H9 (cell line): ENCODE data around the gene TRIL. TPM values are rescaled to one million over a fixed set of nuclear protein-coding genes. Genes with fewer than 3 reads are reported as not detected.
A peak's percentile ranks its signal among the peaks of the same experiment; 100 is the strongest.

Experiments used
- DNase-seq: peaks from one replicate; pipeline ENCODE4 v3.0.0-alpha.2; 2017
- H2AFZ ChIP-seq: one replicate; pipeline ENCODE4 v1.6.1; 2013; ENCODE audit warnings: mild to moderate bottlenecking, low read length, control low read depth, moderate library complexity
- H2AK5ac ChIP-seq: 2 replicates; pipeline ENCODE4 v1.6.1; 2013; ENCODE audit warnings: low read length, control low read depth, mixed read lengths; ENCODE audit not compliant: insufficient read length
- H2BK120ac ChIP-seq: one replicate; pipeline ENCODE4 v1.6.1; 2013; ENCODE audit warnings: low read depth, mild to moderate bottlenecking, low read length, control low read depth, inconsistent platforms; ENCODE audit not compliant: poor library complexity, severe bottlenecking
- H2BK12ac ChIP-seq: 2 replicates; pipeline ENCODE4 v1.6.1; 2013; ENCODE audit warnings: low read length, control low read depth, mixed read lengths, low read depth; ENCODE audit not compliant: insufficient read length
- H2BK15ac ChIP-seq: 2 replicates; pipeline ENCODE4 v1.6.1; 2013; ENCODE audit warnings: low read depth, low read length, control low read depth
- H2BK20ac ChIP-seq: one replicate; pipeline ENCODE4 v1.6.1; 2013; ENCODE audit warnings: low read depth, mild to moderate bottlenecking, low read length, control low read depth, inconsistent platforms; ENCODE audit not compliant: poor library complexity, severe bottlenecking
- H2BK5ac ChIP-seq: 2 replicates; pipeline ENCODE4 v1.6.1; 2013; ENCODE audit warnings: low read length, control low read depth, mixed read lengths; ENCODE audit not compliant: insufficient read length
- H3K14ac ChIP-seq: 2 replicates; pipeline ENCODE4 v1.6.1; 2013; ENCODE audit warnings: low read length, control low read depth; ENCODE audit not compliant: insufficient read depth
- H3K18ac ChIP-seq: 2 replicates; pipeline ENCODE4 v1.6.1; 2013; ENCODE audit warnings: low read depth, mild to moderate bottlenecking, mixed read lengths, low read length, control low read depth; ENCODE audit not compliant: insufficient read length
- H3K23ac ChIP-seq: 2 replicates; pipeline ENCODE4 v1.6.1; 2013; ENCODE audit warnings: low read length, control low read depth, mixed read lengths, low read depth; ENCODE audit not compliant: insufficient read length
- H3K23me2 ChIP-seq: 2 replicates; pipeline ENCODE4 v1.6.1; 2013; ENCODE audit warnings: low read depth, mild to moderate bottlenecking, mixed read lengths, low read length, control low read depth; ENCODE audit not compliant: insufficient read length, poor library complexity, severe bottlenecking
- H3K27ac ChIP-seq: 2 replicates; pipeline ENCODE4 v1.5.1; 2013; ENCODE audit warnings: low read length, control low read depth, mixed read lengths, low read depth; ENCODE audit not compliant: insufficient read length
- H3K27me3 ChIP-seq: 2 replicates; pipeline ENCODE4 v1.6.1; 2013; ENCODE audit warnings: low read length, control low read depth, inconsistent platforms; ENCODE audit not compliant: insufficient read depth
- H3K4ac ChIP-seq: 2 replicates; pipeline ENCODE4 v1.6.1; 2013; ENCODE audit warnings: low read depth, mild to moderate bottlenecking, control low read depth, inconsistent platforms, low read length, moderate library complexity
- H3K4me1 ChIP-seq: 2 replicates; pipeline ENCODE4 v1.6.1; 2013; ENCODE audit warnings: low read length, control low read depth, inconsistent platforms; ENCODE audit not compliant: insufficient read depth
- H3K4me2 ChIP-seq: 2 replicates; pipeline ENCODE4 v1.6.1; 2013; ENCODE audit warnings: low read length, control low read depth, mixed read lengths; ENCODE audit not compliant: insufficient read length, insufficient read depth
- H3K56ac ChIP-seq: 2 replicates; pipeline ENCODE4 v1.6.1; 2013; ENCODE audit warnings: low read depth, mild to moderate bottlenecking, mixed read lengths, low read length, control low read depth; ENCODE audit not compliant: insufficient read length
- H3K79me1 ChIP-seq: 2 replicates; pipeline ENCODE4 v1.6.1; 2013; ENCODE audit warnings: low read depth, mild to moderate bottlenecking, moderate library complexity, low read length, control low read depth, inconsistent platforms; ENCODE audit not compliant: insufficient read depth, poor library complexity, severe bottlenecking
- H3K79me2 ChIP-seq: 2 replicates; pipeline ENCODE4 v1.6.1; 2013; ENCODE audit warnings: low read length, control low read depth, inconsistent platforms; ENCODE audit not compliant: insufficient read depth
- H3K9ac ChIP-seq: 2 replicates; pipeline ENCODE4 v1.6.1; 2013; ENCODE audit warnings: low read length, control low read depth, mixed read lengths; ENCODE audit not compliant: insufficient read length; ENCODE audit errors: extremely low read depth
- H3K9me3 ChIP-seq: one replicate; pipeline ENCODE4 v1.6.1; 2013; ENCODE audit warnings: low read depth, low read length, inconsistent platforms; ENCODE audit not compliant: control insufficient read depth
- H3T11ph ChIP-seq: one replicate; pipeline ENCODE4 v1.6.1; 2013; ENCODE audit warnings: mild to moderate bottlenecking, low read length, control low read depth, inconsistent platforms
- H4K20me1 ChIP-seq: one replicate; pipeline ENCODE4 v1.6.1; 2013; ENCODE audit not compliant: control insufficient read depth, insufficient read length, insufficient read depth
- H4K5ac ChIP-seq: 2 replicates; pipeline ENCODE4 v1.6.1; 2013; ENCODE audit warnings: low read depth, mild to moderate bottlenecking, mixed read lengths, low read length, control low read depth; ENCODE audit not compliant: insufficient read length
- H4K8ac ChIP-seq: replicated peaks from 2 replicates; pipeline ENCODE4 v1.6.1; 2013; ENCODE audit warnings: low read length, control low read depth, mixed read lengths, low read depth; ENCODE audit not compliant: insufficient read length
- H4K91ac ChIP-seq: 2 replicates; pipeline ENCODE4 v1.6.1; 2013; ENCODE audit warnings: low read depth, mild to moderate bottlenecking, moderate library complexity, mixed read lengths, low read length, control low read depth; ENCODE audit not compliant: insufficient read length
- H3K27ac Mint-ChIP-seq, 3 experiments: 2 replicates in 2 of 3; 3 replicates in 1 of 3; pipeline ENCODE4 v1.8.0; 2020 to 2021; ENCODE audit warnings: mixed read lengths in 3 of 3, mild to moderate bottlenecking in 1 of 3, moderate library complexity in 1 of 3
- H3K27me3 Mint-ChIP-seq: 2 replicates; pipeline ENCODE4 v1.8.0; 2021; ENCODE audit warnings: low read depth, mild to moderate bottlenecking, moderate library complexity, mixed read lengths
- H3K36me3 Mint-ChIP-seq, 3 experiments: 2 replicates in 2 of 3; 3 replicates in 1 of 3; pipeline ENCODE4 v1.8.0; 2020 to 2021; ENCODE audit warnings: low read depth in 3 of 3, mixed read lengths in 3 of 3; ENCODE audit not compliant: insufficient read depth in 1 of 3
- H3K4me1 Mint-ChIP-seq, 2 experiments: 2 replicates each; pipeline ENCODE4 v1.8.0; 2020; ENCODE audit warnings: mixed read lengths in 2 of 2
- H3K4me3 Mint-ChIP-seq, 2 experiments: 2 replicates in 1 of 2; 3 replicates in 1 of 2; pipeline ENCODE4 v1.8.0; 2020 to 2021; ENCODE audit warnings: mild to moderate bottlenecking in 2 of 2, mixed read lengths in 2 of 2, moderate library complexity in 1 of 2
- H3K9me3 Mint-ChIP-seq, 2 experiments: 2 replicates in 1 of 2; 3 replicates in 1 of 2; pipeline ENCODE4 v1.8.0; 2020; ENCODE audit warnings: mild to moderate bottlenecking in 2 of 2, mixed read lengths in 2 of 2, moderate library complexity in 1 of 2
- WGBS: extraction: QIAGEN DNeasy Blood & Tissue Kit; methylation state at CpG from one replicate; pipeline ENCODE4 v1.1.7; 2013; ENCODE audit warnings: missing lambda C conversion rate, low lambda C conversion rate, mixed read lengths; ENCODE audit not compliant: insufficient read length; ENCODE audit errors: extremely low coverage; 5-methylcytosine and 5-hydroxymethylcytosine counted together
- total RNA-seq: library from RNA; stranded (reverse); gene quantifications from 2 replicates; pipeline ENCODE4 v1.2.1, GENCODE V29; 2021
- TF ChIP-seq, protein P1 (sequence below): fragments of 200-600 bp; sonication (generic); conservative IDR thresholded peaks from 3 replicates; pipeline ENCODE4 v1.8.0; 2021; ENCODE audit warnings: antibody characterized with exemption, mild to moderate bottlenecking

Gene TRIL
- total RNA-seq, 1 experiment from 2014 or later = 3.1 TPM

GRCh38 chr7:28961972-28962371, 3.8 kb upstream of the TRIL start:
- Histone ChIP-seq H3K56ac (no peak overlapping the region), H4K20me1 (no peaks in the 10 kb centered on the region), H3K4me2 (no peak overlapping the region), H3T11ph (no peak overlapping the region), H2BK5ac (no peak overlapping the region), H3K4me1 (peaks cover 8% of the 10 kb centered on the region; the same call in 1 of the 2 replicates), H3K23ac (no peak overlapping the region), H2AK5ac (no peak overlapping the region), H3K79me1 (no peaks in the 10 kb centered on the region), H2BK20ac (no peak overlapping the region), H4K91ac (no peak overlapping the region), H3K18ac (no peak overlapping the region), H3K27me3 (peaks cover 10% of the 10 kb centered on the region; the same call in 1 of the 2 replicates), H3K9me3 (no peaks in the 10 kb centered on the region), H2BK12ac (no peak overlapping the region), H3K9ac (no peak overlapping the region), H3K27ac (no peak overlapping the region), H3K79me2 (no peaks in the 10 kb centered on the region), H3K4ac (no peak overlapping the region), H2AFZ (no peak overlapping the region), H3K23me2 (peaks cover 20% of the 10 kb centered on the region), H4K8ac (no peak overlapping the region), H3K14ac (no peak overlapping the region), H4K5ac (no peak overlapping the region), H2BK15ac (no peak overlapping the region), H2BK120ac (no peak overlapping the region)
- Mint-ChIP-seq H3K9me3 (no peaks in the 10 kb centered on the region), H3K27me3 (peaks cover 54% of the 10 kb centered on the region), H3K27ac (0 out of 7 replicates have a peak overlapping the region, but pooled peaks of 1 of the 3 experiments have one; percentile 22), H3K4me3 (peak overlapping the region in 1 of 2 experiments; percentile 35; a peak in 2 of 5 replicates), H3K4me1 (peaks cover 25 to 29% of the 10 kb centered on the region in 2 experiments), H3K36me3 (peaks cover 0 to 2% (median 0%) of the 10 kb centered on the region in 3 experiments; a peak in 1 of 7 replicates)
- DNase-seq = peak; percentile 78
- TF ChIP-seq, protein P1, sequence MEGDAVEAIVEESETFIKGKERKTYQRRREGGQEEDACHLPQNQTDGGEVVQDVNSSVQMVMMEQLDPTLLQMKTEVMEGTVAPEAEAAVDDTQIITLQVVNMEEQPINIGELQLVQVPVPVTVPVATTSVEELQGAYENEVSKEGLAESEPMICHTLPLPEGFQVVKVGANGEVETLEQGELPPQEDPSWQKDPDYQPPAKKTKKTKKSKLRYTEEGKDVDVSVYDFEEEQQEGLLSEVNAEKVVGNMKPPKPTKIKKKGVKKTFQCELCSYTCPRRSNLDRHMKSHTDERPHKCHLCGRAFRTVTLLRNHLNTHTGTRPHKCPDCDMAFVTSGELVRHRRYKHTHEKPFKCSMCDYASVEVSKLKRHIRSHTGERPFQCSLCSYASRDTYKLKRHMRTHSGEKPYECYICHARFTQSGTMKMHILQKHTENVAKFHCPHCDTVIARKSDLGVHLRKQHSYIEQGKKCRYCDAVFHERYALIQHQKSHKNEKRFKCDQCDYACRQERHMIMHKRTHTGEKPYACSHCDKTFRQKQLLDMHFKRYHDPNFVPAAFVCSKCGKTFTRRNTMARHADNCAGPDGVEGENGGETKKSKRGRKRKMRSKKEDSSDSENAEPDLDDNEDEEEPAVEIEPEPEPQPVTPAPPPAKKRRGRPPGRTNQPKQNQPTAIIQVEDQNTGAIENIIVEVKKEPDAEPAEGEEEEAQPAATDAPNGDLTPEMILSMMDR = no peak
- WGBS = no CpG with 5 or more reads among the region's 5 CpGs
